Stimulated activated CD4-positive, alpha-beta T cell treated with anti-CD3 and anti-CD28 coated beads, Interleukin-4, amount 100 ng/mL, for 4 hours (primary cell): ENCODE data around the gene CNTNAP5.
"Not testable (repeated sequence)": the region's sequence is repeated elsewhere in the genome, so short reads cannot be mapped to it uniquely, and the experiment has no call there.

Experiments
- DNase-seq, 2 experiments: peaks; one replicate each; pipeline ENCODE4 v3.0.0-alpha.2; 2020

The CNTNAP5 gene

DNA sequence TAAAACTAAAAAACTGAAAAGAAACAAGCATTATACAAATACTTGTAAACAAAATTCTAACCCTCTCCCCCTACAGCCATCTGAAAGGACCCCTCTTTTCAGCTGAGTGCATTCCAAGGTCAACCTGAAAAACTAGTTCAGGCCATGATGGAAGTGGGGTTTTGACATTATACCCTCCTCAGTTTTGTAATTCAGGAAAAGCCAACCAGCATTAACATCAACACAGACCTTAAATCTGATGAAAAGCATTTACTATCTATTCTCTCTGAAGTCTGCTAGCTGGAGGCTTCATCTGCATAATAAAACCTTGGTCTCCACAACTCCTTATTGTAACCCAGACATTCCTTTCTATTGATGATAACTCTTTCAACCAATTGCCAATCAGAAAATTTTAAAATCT lies 302.2 kb downstream of the CNTNAP5 start:
- no peak for DNase-seq

GRCh38 chr2:124328397-124328796 lies 303.3 kb downstream of the CNTNAP5 start:
- DNase-seq, result no peak

DNA sequence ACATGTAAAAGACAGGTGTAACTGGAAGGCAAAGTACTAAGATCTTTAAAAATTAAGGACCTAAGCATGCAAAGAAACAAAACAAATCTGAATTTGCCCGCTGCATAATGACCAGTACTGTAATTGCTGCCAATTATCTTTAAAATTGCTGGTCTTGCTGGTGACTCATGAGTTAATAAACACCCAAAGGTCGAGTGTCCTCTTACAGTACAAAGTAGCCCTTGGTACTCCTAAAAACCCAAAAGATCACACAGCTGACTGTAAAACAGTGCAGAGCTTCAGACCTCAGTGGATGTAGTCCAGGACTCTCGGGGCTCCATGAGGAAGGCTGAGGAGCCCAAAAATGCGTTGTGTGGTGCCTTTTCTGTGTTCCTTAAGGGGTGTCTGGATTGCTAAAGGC lies 308.7 kb downstream of the CNTNAP5 start:
- DNase-seq, result no peak

- DNase-seq, result no peak
These were observed 310.0 kb downstream of the CNTNAP5 start for GRCh38 chr2:124335058-124335457.

DNA sequence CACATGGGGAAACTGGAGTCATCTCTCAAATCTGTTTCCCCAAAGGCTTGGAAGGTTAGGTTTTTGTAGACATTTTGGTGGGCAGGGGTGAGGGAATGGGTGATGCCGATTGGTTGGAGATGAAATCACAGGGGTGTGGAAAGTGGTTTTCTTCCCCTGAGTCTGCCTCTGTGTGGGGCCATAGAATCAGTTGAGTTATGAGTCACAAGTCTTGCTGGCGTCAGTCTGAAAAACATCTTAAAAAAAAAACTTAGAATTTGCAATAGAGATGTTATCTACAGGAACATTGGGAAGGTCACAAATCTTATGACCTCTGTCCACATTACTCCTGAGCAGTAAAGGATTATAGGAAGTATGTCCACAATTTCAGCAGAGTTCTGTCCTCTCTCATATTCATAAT lies 314.6 kb downstream of the CNTNAP5 start:
- DNase-seq, result no peak

GRCh38 chr2:124343827-124344498 lies 318.9 kb downstream of the CNTNAP5 start:
- DNase-seq, result no peak

- no peak for DNase-seq
These were observed 322.1 kb downstream of the CNTNAP5 start for GRCh38 chr2:124347209-124347608.

GRCh38 chr2:124353656-124354055 lies 328.6 kb downstream of the CNTNAP5 start:
- no peak for DNase-seq

GRCh38 chr2:124354466-124354865 lies 329.4 kb downstream of the CNTNAP5 start:
- no peak for DNase-seq

DNA sequence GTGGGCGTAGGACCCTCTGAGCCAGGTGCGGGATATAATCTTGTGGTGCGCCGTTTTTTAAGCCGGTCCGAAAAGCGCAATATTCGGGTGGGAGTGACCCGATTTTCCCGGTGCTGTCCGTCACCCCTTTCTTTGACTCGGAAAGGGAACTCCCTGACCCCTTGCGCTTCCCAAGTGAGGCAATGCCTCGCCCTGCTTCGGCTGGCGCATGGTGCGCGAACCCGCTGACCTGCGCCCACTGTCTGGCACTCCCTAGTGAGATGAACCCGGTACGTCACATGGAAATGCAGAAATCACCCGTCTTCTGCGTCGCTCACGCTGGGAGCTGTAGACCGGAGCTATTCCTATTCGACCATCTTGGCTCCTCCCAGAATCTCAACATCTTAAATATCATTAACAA lies 336.9 kb downstream of the CNTNAP5 start:
- not testable (repeated sequence) for DNase-seq

GRCh38 chr2:124369181-124369580 lies 344.1 kb downstream of the CNTNAP5 start:
- no peak for DNase-seq

GRCh38 chr2:124380221-124380749 lies 355.2 kb downstream of the CNTNAP5 start:
- DNase-seq, result no peak

DNA sequence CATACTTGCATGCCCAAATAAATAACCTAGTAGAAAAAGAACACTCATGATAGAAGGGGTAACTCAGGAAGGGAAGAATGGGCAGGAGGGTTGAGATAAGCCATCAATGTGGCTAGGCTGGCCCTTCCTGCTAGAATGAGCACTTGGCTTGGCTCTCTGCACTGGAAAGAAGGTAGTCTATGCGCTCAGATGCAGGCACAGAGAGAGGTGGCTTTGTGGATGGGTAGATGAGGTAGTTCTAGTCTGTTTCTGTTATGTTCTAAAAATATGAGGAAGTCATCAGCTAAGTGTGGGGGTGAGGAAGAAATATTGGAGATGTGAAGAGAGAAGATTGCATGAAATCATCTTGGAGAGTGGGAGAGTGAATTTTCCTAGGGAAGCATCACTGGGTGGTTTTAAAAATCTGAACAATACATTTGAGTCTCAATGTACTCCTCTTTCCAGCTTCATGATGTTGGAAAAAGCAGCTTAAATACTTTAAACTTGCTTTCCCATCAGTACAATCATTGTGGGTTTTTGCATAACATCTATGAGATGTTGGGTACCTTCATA lies 357.1 kb downstream of the CNTNAP5 start:
- DNase-seq, result no peak

DNA sequence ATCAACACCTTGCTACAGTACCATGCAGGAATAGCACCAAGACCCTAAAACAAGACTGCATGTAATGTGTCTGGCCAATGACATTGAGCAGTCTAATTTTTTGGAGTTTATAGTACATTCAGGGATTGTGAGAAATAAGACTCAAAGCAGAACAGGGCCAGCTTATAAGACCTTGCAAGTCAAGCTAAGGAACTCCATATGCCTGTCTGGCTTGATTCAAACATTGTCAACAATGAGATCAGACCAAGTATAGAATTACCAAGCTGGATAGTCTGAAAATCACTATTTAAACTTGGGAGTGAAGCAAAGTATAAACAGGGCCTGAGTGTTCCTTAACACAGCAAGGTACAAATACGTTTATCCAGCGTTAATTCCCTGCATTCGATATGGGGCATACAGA lies 370.9 kb downstream of the CNTNAP5 start:
- DNase-seq, result no peak

DNA sequence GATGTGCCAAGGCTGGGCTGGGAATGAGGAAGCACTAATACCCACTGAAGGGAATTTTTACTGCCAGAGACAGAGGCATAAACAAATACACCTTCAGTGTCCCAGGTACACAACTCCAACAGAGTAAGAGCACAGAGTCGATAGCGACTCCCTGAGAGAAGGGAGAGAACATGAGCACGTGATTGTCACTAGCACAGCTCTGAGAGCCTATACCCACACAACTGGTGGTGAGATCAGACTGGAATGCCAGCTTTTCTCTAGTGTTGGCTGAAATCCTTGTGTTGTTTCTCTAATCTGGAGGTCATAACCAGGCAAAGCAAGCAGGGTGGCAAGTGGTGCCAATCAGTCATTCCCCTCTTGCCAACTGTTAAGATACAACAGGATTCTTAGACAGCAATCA lies 377.2 kb downstream of the CNTNAP5 start:
- DNase-seq, result no peak

GRCh38 chr2:124407836-124408534 lies 382.9 kb downstream of the CNTNAP5 start:
- DNase-seq, result not testable (repeated sequence)

- no peak for DNase-seq
These were observed 399.0 kb downstream of the CNTNAP5 start for GRCh38 chr2:124424074-124424473.

- no peak for DNase-seq
These were observed 401.0 kb downstream of the CNTNAP5 start for GRCh38 chr2:124426122-124426521.

- no peak for DNase-seq
These were observed 401.5 kb downstream of the CNTNAP5 start for GRCh38 chr2:124426625-124427024.

GRCh38 chr2:124437811-124438210 lies 412.7 kb downstream of the CNTNAP5 start:
- no peak for DNase-seq

DNA sequence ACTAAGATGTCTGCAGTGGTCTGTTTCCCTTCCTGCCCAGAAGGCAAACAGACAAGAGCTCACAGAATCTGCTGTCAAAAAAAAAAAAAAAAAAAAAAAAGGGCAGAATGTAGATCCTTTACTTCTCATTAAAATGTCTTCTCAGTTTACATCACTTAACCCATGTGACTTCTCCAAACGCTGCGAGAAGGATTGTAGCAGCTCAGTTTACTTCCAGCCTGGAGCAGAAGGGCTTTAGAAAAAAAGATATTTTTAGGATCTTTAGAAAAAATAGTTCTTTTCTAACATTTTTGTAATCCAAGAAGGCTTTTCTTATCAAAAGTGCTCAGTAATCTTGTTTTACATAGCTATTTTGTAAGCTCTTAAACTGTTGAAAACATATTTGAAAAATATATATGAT lies 425.4 kb downstream of the CNTNAP5 start:
- no peak for DNase-seq

GRCh38 chr2:124476291-124476690 lies 451.2 kb downstream of the CNTNAP5 start:
- DNase-seq, result no peak

- DNase-seq, result no peak
These were observed 453.7 kb downstream of the CNTNAP5 start for GRCh38 chr2:124478761-124479160.

DNA sequence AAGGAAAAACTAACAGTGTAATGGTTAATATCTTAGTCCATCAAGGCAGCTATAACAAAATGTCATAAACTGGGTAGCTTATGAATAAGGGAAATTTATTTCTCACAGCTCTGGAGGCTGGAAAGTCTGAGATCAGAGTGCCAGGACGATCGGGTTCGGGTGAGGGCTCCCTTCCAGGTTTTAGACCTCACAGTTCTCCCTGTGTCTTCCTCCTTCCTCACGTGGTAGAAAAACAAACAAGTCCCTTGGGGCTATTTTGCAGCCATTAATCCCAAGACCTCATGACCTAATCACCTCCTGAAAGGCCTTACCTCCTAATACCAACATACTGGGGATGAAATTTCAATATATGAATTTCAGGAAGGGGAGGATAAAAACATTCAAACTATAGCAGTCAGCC lies 455.9 kb downstream of the CNTNAP5 start:
- no peak for DNase-seq
